SJSA1 (cell line): ENCODE measurements around the gene RNF212. TPM values are rescaled to one million over a fixed set of nuclear protein-coding genes. Genes with fewer than 3 reads are reported as not detected.
A peak's percentile ranks its signal among the peaks of the same experiment; 100 is the strongest.

Source experiments
- DNase-seq, 2 experiments: peaks; one replicate each; pipeline ENCODE4 v3.0.0-alpha.2; 2015 to 2020; ENCODE audit warnings: low spot score in 2 of 2, low read depth in 1 of 2
- H3K27ac ChIP-seq: fragments of 250-450 bp; sonication (Bioruptor Pico); 2 replicates; pipeline ENCODE4 v1.5.1; 2020; ENCODE audit warnings: mild to moderate bottlenecking, moderate library complexity
- H3K27me3 ChIP-seq: fragments of 250-450 bp; sonication (Bioruptor Pico); replicated peaks from 2 replicates; pipeline ENCODE4 v1.5.1; 2020; ENCODE audit warnings: mild to moderate bottlenecking, moderate library complexity
- H3K36me3 ChIP-seq: fragments of 250-450 bp; sonication (Bioruptor Pico); 2 replicates; pipeline ENCODE4 v1.5.1; 2020; ENCODE audit warnings: mild to moderate bottlenecking
- H3K4me1 ChIP-seq: fragments of 250-450 bp; sonication (Bioruptor Pico); replicated peaks from 2 replicates; pipeline ENCODE4 v1.6.1; 2021; ENCODE audit warnings: mild to moderate bottlenecking
- H3K4me3 ChIP-seq: fragments of 250-450 bp; sonication (Bioruptor Pico); 2 replicates; pipeline ENCODE4 v1.5.1; 2020; ENCODE audit warnings: mild to moderate bottlenecking
- H3K9me3 ChIP-seq: fragments of 250-450 bp; sonication (Bioruptor Pico); replicated peaks from 2 replicates; pipeline ENCODE4 v1.5.1; 2020; ENCODE audit warnings: mild to moderate bottlenecking
- total RNA-seq: library from RNA; depleted of rRNA; stranded (reverse); fragments of >200 nt; shearing (Covaris generic); gene quantifications from 2 replicates; pipeline ENCODE4 v1.2.3, GENCODE V29; 2014

The RNF212 gene
- total RNA-seq, 1 experiment from 2014 or later, result not detected

- no peak overlapping the region for H3K4me3 ChIP-seq
- no peaks in the 10 kb centered on the region for H3K9me3 ChIP-seq
- H3K27me3 ChIP-seq, result no peaks in the 10 kb centered on the region
- no peak for DNase-seq
- H3K36me3 ChIP-seq, result peaks cover 8% of the 10 kb centered on the region; the same call in 1 of the 2 replicates
- no peak overlapping the region for H3K27ac ChIP-seq
- peaks cover 43% of the 10 kb centered on the region for H3K4me1 ChIP-seq
Measured at GRCh38 chr4:1030031-1030430, 83.3 kb downstream of the RNF212 start.

GRCh38 chr4:1029529-1029928 lies 83.8 kb downstream of the RNF212 start:
- Histone ChIP-seq H3K4me1 (peaks cover 41% of the 10 kb centered on the region), H3K9me3 (no peaks in the 10 kb centered on the region), H3K36me3 (peaks cover 8% of the 10 kb centered on the region; the same call in 1 of the 2 replicates), H3K27me3 (no peaks in the 10 kb centered on the region), H3K27ac (no peak overlapping the region), H3K4me3 (no peak overlapping the region)
- no peak for DNase-seq

GRCh38 chr4:1028574-1029220 lies 84.7 kb downstream of the RNF212 start:
- H3K27me3 ChIP-seq, result no peaks in the 10 kb centered on the region
- DNase-seq, result no peak
- peaks cover 33% of the 10 kb centered on the region for H3K4me1 ChIP-seq
- no peak overlapping the region for H3K4me3 ChIP-seq
- peaks cover 8% of the 10 kb centered on the region; the same call in 1 of the 2 replicates for H3K36me3 ChIP-seq
- H3K9me3 ChIP-seq, result no peaks in the 10 kb centered on the region
- H3K27ac ChIP-seq, result no peak overlapping the region

- DNase-seq, result peak; percentile 55 to 66
- peaks cover 8% of the 10 kb centered on the region; the same call in 1 of the 2 replicates for H3K36me3 ChIP-seq
- H3K27ac ChIP-seq, result no peak overlapping the region
- H3K4me3 ChIP-seq, result no peak overlapping the region
- no peaks in the 10 kb centered on the region for H3K27me3 ChIP-seq
- H3K9me3 ChIP-seq, result no peaks in the 10 kb centered on the region
- peaks cover 29% of the 10 kb centered on the region for H3K4me1 ChIP-seq
Measured at GRCh38 chr4:1027915-1028238, 85.5 kb downstream of the RNF212 start.

DNA sequence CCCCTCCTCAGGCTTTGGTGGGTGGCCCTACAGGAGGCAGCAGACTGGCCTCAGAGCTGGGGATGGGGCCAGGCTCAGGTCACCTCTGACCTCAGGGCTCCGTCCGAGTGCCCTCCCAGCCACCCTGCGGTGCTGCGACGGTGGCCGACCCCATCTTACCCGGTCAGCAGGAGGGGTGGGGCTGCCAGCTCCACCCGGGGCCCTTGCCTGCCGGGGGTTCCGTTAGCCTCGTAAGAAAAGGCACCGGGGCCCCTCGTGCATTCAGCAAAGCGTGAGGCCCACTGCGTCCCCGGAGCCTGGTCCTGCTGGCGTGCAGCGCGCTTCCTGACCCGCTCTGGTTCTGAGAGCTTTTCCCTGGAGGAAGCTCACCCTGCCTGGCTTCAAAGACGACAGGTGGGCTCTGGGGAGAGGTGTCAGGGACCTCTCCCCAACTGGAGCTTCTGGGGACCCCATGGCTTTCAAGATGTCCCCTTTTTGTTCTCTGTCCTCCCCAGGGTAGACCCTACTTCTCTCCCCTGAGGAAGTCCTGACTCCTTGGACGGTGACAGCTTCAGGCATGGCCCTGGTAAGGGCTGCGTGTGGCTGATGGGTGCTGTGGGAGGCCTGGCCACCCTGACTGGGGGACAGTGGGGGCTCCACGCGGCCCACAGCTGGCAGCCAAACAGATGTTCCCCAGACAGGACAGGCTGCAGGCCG lies 86.0 kb downstream of the RNF212 start:
- no peak overlapping the region for H3K27ac ChIP-seq
- H3K4me1 ChIP-seq, result peaks cover 29% of the 10 kb centered on the region
- H3K27me3 ChIP-seq, result no peaks in the 10 kb centered on the region
- no peaks in the 10 kb centered on the region for H3K9me3 ChIP-seq
- DNase-seq, result no peak
- no peak overlapping the region for H3K4me3 ChIP-seq
- peaks cover 8% of the 10 kb centered on the region; the same call in 1 of the 2 replicates for H3K36me3 ChIP-seq

- Histone ChIP-seq H3K9me3 (no peaks in the 10 kb centered on the region), H3K4me3 (no peak overlapping the region), H3K36me3 (peaks cover 8% of the 10 kb centered on the region; the same call in 1 of the 2 replicates), H3K4me1 (peaks cover 29% of the 10 kb centered on the region), H3K27ac (no peak overlapping the region), H3K27me3 (no peaks in the 10 kb centered on the region)
- DNase-seq, result no peak
Measured at GRCh38 chr4:1026115-1026514, 87.2 kb downstream of the RNF212 start.

DNA sequence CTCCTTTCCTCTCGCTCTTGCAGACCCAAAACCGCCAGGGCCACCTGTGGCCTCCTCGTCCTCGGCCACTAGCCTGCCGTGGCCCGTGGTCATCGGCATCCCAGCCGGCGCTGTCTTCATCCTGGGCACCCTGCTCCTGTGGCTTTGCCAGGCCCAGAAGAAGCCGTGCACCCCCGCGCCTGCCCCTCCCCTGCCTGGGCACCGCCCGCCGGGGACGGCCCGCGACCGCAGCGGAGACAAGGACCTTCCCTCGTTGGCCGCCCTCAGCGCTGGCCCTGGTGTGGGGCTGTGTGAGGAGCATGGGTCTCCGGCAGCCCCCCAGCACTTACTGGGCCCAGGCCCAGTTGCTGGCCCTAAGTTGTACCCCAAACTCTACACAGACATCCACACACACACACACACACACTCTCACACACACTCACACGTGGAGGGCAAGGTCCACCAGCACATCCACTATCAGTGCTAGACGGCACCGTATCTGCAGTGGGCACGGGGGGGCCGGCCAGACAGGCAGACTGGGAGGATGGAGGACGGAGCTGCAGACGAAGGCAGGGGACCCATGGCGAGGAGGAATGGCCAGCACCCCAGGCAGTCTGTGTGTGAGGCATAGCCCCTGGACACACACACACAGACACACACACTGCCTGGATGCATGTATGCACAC lies 88.3 kb downstream of the RNF212 start:
- H3K27me3 ChIP-seq, result no peaks in the 10 kb centered on the region
- H3K4me3 ChIP-seq, result no peak overlapping the region
- H3K27ac ChIP-seq, result no peak overlapping the region
- no peak for DNase-seq
- peaks cover 29% of the 10 kb centered on the region for H3K4me1 ChIP-seq
- H3K36me3 ChIP-seq, result peaks cover 8% of the 10 kb centered on the region; the same call in 1 of the 2 replicates
- no peaks in the 10 kb centered on the region for H3K9me3 ChIP-seq

- Histone ChIP-seq H3K9me3 (no peaks in the 10 kb centered on the region), H3K4me1 (peaks cover 29% of the 10 kb centered on the region), H3K4me3 (no peak overlapping the region), H3K36me3 (peaks cover 8% of the 10 kb centered on the region; the same call in 1 of the 2 replicates), H3K27ac (no peak overlapping the region), H3K27me3 (no peaks in the 10 kb centered on the region)
- DNase-seq, result no peak
Measured at GRCh38 chr4:1023895-1024740, 89.2 kb downstream of the RNF212 start.

DNA sequence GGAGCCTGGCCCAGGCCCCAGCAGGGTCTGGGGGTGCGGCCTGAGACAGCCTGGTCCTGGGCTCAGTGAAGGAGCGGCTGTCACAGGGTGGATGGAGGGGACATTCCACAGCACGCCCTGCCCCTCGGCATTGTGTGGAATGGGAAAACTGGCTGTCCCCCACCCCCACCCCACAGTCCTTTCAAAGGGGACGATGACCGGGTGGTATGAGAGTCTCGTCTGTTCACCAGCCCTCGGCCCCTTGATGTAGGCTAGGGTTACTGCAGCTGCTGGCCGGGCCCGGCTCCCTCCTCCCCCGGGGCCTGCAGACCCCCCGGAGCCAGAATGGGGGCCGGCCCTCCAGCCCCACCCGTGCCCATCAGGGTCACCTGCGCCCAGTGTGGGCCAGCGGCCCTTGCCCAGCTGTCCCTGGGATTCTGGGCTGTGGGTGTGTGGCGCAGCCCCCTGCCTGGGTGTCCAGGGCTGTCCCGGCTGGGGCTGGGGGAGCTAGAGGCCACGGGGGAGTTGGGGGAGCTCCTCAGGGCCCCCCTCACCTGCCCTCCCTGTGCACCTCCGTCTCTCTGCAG lies 90.2 kb downstream of the RNF212 start:
- Histone ChIP-seq H3K27me3 (no peaks in the 10 kb centered on the region), H3K4me3 (no peak overlapping the region), H3K27ac (no peak overlapping the region), H3K36me3 (peaks cover 8% of the 10 kb centered on the region; the same call in 1 of the 2 replicates), H3K9me3 (no peaks in the 10 kb centered on the region), H3K4me1 (peaks cover 24% of the 10 kb centered on the region)
- no peak for DNase-seq

DNA sequence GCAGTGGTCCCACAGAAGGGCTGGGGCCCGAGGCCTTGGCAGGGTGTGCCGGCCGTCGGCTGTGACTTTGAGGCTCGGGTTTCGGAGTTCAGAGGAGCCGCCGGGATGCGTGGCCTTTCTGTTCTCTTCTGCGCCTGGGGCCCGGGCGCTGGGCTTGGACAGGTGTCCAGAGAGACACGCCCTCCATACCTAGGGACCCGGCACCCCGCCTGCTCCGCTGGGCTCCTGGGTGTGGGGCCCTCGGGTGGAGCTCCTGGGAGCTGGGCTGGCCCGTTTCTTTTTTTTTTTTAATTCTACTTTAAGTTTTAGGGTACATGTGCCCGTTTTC lies 90.7 kb downstream of the RNF212 start:
- H3K9me3 ChIP-seq, result no peaks in the 10 kb centered on the region
- peaks cover 8% of the 10 kb centered on the region; the same call in 1 of the 2 replicates for H3K36me3 ChIP-seq
- no peak for DNase-seq
- H3K27ac ChIP-seq, result no peak overlapping the region
- no peaks in the 10 kb centered on the region for H3K27me3 ChIP-seq
- H3K4me1 ChIP-seq, result peaks cover 19% of the 10 kb centered on the region
- no peak overlapping the region for H3K4me3 ChIP-seq

GRCh38 chr4:1022051-1022738 lies 91.2 kb downstream of the RNF212 start:
- peaks cover 8% of the 10 kb centered on the region; the same call in 1 of the 2 replicates for H3K36me3 ChIP-seq

More at GRCh38 chr4:1022051-1022738, 91.2 kb downstream of the RNF212 start:
- no peak for DNase-seq
- H3K27ac ChIP-seq, result no peak overlapping the region
- no peak overlapping the region for H3K4me3 ChIP-seq
- H3K9me3 ChIP-seq, result no peaks in the 10 kb centered on the region
- H3K27me3 ChIP-seq, result no peaks in the 10 kb centered on the region
- H3K4me1 ChIP-seq, result peaks cover 14% of the 10 kb centered on the region
